Measurements from ENCODE around the gene CATSPER3. TPM values are rescaled to one million over a fixed set of nuclear protein-coding genes. Genes with fewer than 3 reads are reported as not detected.

CATSPER3 gene
- total and polyA plus RNA-seq, 3 donors from 2014 or later, result 11.8 to 56.6 (median 21.7) TPM

DNA sequence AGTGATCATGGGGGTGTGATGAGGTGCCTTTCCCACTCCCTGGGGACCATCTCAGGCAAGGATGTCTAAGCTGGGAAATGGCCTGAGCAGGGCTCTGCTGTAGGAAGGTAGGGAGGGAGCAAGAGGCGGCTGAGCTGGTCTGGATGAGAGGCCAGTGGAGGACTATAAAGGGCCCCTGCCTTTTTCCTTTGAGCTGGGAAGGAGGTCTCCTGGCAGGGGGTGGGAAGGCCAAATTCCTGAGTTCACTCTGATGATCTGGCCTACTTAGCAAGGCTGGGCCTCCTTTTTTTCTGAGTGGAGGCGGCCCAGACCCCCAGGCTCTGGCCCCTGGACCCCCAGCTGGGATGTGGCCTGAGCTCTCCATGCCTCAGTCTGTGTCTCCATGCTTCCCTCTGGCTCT lies 80.6 kb downstream of the CATSPER3 start:
- Histone ChIP-seq H3K27ac (no peak overlapping the region), H3K9me3 (no peaks in the 10 kb centered on the region), H3K4me3 (no peak overlapping the region), H3K36me3 (ENCODE audit: low read depth, missing control alignments) (no peaks in the 10 kb centered on the region), H3K4me1 (no peaks in the 10 kb centered on the region), H3K27me3 (no peaks in the 10 kb centered on the region)
- intact Hi-C loops (cut with DNase I; ENCODE audit: low total_unique reads), result no loop called here
- 93 to 100% methylated on average over 2 of the region's 2 CpGs for WGBS, 2 donors
- TF ChIP-seq CTCF (IDR thresholded peaks at IDR 0.05) (no peak), POLR2A (IDR thresholded peaks at IDR 0.05) (no peak)
- no peak for DNase-seq

- TF ChIP-seq CTCF (IDR thresholded peaks at IDR 0.05) (no peak), POLR2A (IDR thresholded peaks at IDR 0.05) (no peak)
- Histone ChIP-seq H3K9me3 (no peaks in the 10 kb centered on the region), H3K36me3 (ENCODE audit: low read depth, missing control alignments) (no peaks in the 10 kb centered on the region), H3K4me3 (no peak overlapping the region), H3K27ac (no peak overlapping the region), H3K27me3 (no peaks in the 10 kb centered on the region), H3K4me1 (no peaks in the 10 kb centered on the region)
- 27 to 29% methylated on average over 1 of the region's 1 CpG for WGBS, 2 donors
- no peak for DNase-seq
- intact Hi-C loops (cut with DNase I; ENCODE audit: low total_unique reads), result no loop called here
These were observed 81.2 kb downstream of the CATSPER3 start for GRCh38 chr5:135048930-135049329.

- intact Hi-C loops (cut with DNase I; ENCODE audit: low total_unique reads), result no loop called here
- H3K4me1 ChIP-seq, result no peaks in the 10 kb centered on the region
- 6 to 8% methylated on average over 10 to 45 of the region's 45 CpGs for WGBS, 2 donors
- H3K27ac ChIP-seq, result no peak overlapping the region
- peak overlapping the region in 1 of 2 donors; percentile 29 for H3K4me3 ChIP-seq
- DNase-seq, result no peak
- no peaks in the 10 kb centered on the region for H3K9me3 ChIP-seq
- H3K27me3 ChIP-seq, result no peaks in the 10 kb centered on the region
- no peaks in the 10 kb centered on the region for H3K36me3 ChIP-seq (ENCODE audit: low read depth, missing control alignments)
- TF ChIP-seq CTCF (IDR thresholded peaks at IDR 0.05) (no peak), POLR2A (IDR thresholded peaks at IDR 0.05) (no peak)
These were observed 82.6 kb downstream of the CATSPER3 start for GRCh38 chr5:135050244-135050767.

- H3K9me3 ChIP-seq, result no peaks in the 10 kb centered on the region
- no peak overlapping the region for H3K4me3 ChIP-seq
- TF ChIP-seq POLR2A (IDR thresholded peaks at IDR 0.05) (no peak), CTCF (IDR thresholded peaks at IDR 0.05) (no peak)
- H3K27me3 ChIP-seq, result no peaks in the 10 kb centered on the region
- no peak overlapping the region for H3K27ac ChIP-seq
- WGBS, 2 donors, result 58 to 69% methylated on average over 3 of the region's 3 CpGs
- H3K4me1 ChIP-seq, result no peaks in the 10 kb centered on the region
- DNase-seq, result no peak
- intact Hi-C loops (cut with DNase I; ENCODE audit: low total_unique reads), result no loop called here
- H3K36me3 ChIP-seq (ENCODE audit: low read depth, missing control alignments), result no peaks in the 10 kb centered on the region
These were observed 83.7 kb downstream of the CATSPER3 start for GRCh38 chr5:135051399-135051798.

DNA sequence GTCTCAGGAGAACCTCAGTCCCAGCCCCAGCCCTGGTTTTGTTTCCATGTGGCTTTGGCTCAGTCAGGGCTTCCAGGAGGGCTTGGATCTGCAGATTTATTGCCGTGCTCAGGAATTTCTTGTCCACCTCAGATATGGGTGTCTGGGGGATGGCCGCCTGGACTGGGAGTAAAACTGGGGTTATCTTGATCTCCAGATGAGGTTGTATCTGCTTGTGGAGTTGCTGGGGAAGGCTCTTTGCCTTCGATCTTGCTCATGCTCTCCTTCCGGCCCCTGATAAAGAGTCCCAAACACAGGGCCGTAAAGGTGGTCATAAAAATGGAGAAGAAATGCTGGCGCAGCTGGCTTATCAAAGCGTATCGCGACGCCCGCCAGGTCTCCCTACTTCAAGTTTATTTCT lies 84.2 kb downstream of the CATSPER3 start:
- no peak overlapping the region for H3K4me3 ChIP-seq
- no peaks in the 10 kb centered on the region for H3K4me1 ChIP-seq
- DNase-seq, result no peak
- H3K36me3 ChIP-seq (ENCODE audit: low read depth, missing control alignments), result no peaks in the 10 kb centered on the region
- H3K27ac ChIP-seq, result no peak overlapping the region
- 35% methylated on average over 10 to 11 of the region's 11 CpGs for WGBS, 2 donors
- H3K27me3 ChIP-seq, result no peaks in the 10 kb centered on the region
- TF ChIP-seq POLR2A (IDR thresholded peaks at IDR 0.05), result no peak
- TF ChIP-seq CTCF (IDR thresholded peaks at IDR 0.05), result no peak
- no peaks in the 10 kb centered on the region for H3K9me3 ChIP-seq
- intact Hi-C loops (cut with DNase I; ENCODE audit: low total_unique reads), result no loop called here
